GM12891 (cell line): ENCODE measurements around the gene GPR135.

Experiments used
- POLR2A ChIP-seq: IDR thresholded peaks from 2 replicates; pipeline ENCODE4 v1.6.1; 2011; ENCODE audit warnings: low read depth, low read length, control low read depth
- POLR2AphosphoS5 ChIP-seq: IDR thresholded peaks from 2 replicates; pipeline ENCODE4 v1.6.1; 2011; ENCODE audit warnings: low read depth, low read length, control low read depth
- SPI1 ChIP-seq: IDR thresholded peaks from 2 replicates; pipeline ENCODE4 v1.6.1; 2011; ENCODE audit warnings: low read depth, low read length, control low read depth
- TAF1 ChIP-seq: IDR thresholded peaks from 2 replicates; pipeline ENCODE4 v1.6.1; 2011; ENCODE audit warnings: low read depth, low read length, control low read depth

DNA sequence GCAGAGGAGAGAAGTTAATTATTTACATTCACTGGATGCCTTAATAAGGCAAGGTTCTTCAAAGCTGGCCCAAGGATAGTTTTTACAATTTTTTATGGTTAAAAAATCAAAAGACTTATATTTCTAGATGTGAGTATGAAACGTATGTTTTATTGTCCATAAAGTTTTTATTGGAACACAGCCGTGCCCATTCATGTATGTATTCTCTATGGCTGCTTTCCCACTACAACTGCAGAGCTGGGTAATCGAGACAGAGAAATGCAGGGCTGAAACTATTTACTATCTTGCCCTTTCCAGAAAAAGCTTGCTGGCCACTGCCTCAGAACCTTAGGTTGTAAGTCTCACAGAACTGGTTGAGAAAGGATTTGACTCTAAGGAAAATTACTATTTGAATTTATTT is 35.6 kb upstream of the GPR135 start:
- TF ChIP-seq POLR2AphosphoS5 (no peak), POLR2A (no peak), SPI1 (no peak), TAF1 (no peak)
